Spleen (tissue), 7 donors: ENCODE results near the gene CHCHD3.
"Not testable (repeated sequence)": the region's sequence is repeated elsewhere in the genome, so short reads cannot be mapped to it uniquely, and the experiment has no call there.

ENCODE experiments used
- POLR2A ChIP-seq, 3 donors: fragments of 450-650 bp; IDR thresholded peaks; one replicate each; pipeline ENCODE4 v1.5.1; 2017; ENCODE audit warnings: antibody characterized with exemption in 3 of 3, mild to moderate bottlenecking in 1 of 3
- TF ChIP-seq, protein P1 (sequence below), 11 experiments: fragments of 200-600 bp in 7 of 11; fragments of 450-650 bp in 4 of 11; sonication (generic) in 4 of 11; IDR thresholded peaks in 8 of 11; conservative IDR thresholded peaks in 3 of 11; 1 replicate in 7 of 11; 2 replicates in 4 of 11; pipeline versions ENCODE4 v1.4.0 to v1.8.0; 2016 to 2021; ENCODE audit warnings: antibody characterized with exemption in 11 of 11, inconsistent platforms in 4 of 11, mild to moderate bottlenecking in 1 of 11
- donor health status: DM: no; HTN: no; CAD: no; lungs with moderate emphysema.
- donor health status: DM: no; HTN: no; CAD: no.
- donor health status: DM: no; HTN: no; CAD: no.

DNA sequence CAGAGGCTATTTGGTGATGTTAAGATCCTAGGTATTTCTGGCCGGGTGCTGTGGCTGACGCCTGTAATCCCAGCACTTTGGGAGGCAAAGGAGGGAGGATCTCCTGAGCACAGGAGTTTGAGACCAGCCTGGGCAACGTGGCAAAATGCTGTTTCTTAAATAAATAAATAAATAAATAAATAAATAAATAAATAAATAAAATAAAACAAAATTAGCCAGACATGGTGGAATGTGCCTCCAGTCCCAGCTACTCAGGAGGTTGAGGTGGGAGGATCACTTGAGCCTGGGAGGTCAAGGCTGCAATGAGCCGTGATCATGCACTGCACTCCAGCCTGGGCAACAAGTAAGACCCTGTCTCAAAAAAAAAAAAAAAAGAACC lies 114.4 kb downstream of the CHCHD3 start:
- TF ChIP-seq POLR2A (IDR thresholded peaks at IDR 0.05): not testable (repeated sequence)
- TF ChIP-seq, protein P1, sequence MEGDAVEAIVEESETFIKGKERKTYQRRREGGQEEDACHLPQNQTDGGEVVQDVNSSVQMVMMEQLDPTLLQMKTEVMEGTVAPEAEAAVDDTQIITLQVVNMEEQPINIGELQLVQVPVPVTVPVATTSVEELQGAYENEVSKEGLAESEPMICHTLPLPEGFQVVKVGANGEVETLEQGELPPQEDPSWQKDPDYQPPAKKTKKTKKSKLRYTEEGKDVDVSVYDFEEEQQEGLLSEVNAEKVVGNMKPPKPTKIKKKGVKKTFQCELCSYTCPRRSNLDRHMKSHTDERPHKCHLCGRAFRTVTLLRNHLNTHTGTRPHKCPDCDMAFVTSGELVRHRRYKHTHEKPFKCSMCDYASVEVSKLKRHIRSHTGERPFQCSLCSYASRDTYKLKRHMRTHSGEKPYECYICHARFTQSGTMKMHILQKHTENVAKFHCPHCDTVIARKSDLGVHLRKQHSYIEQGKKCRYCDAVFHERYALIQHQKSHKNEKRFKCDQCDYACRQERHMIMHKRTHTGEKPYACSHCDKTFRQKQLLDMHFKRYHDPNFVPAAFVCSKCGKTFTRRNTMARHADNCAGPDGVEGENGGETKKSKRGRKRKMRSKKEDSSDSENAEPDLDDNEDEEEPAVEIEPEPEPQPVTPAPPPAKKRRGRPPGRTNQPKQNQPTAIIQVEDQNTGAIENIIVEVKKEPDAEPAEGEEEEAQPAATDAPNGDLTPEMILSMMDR (IDR thresholded peaks at IDR 0.05 in 8 of 11, conservative IDR thresholded peaks at IDR 0.05 in 3 of 11): not testable (repeated sequence)
